Adrenal gland (tissue), 12 donors: Measurements from ENCODE around the gene CMTM1. TPM values are rescaled to one million over a fixed set of nuclear protein-coding genes. Genes with fewer than 3 reads are reported as not detected.

Source experiments
- DNase-seq, 7 donors: peaks; one replicate each; pipeline ENCODE4 v3.0.0-alpha.2; 2019 to 2020
- H3K27ac ChIP-seq, 5 donors: fragments of 200-600 bp; sonication (generic) in 4 of 5; 1 replicate in 3 of 5; 2 replicates in 2 of 5; pipeline versions ENCODE4 v1.5.1 to v1.8.0; 2016 to 2020; ENCODE audit warnings: mild to moderate bottlenecking in 1 of 5
- H3K27me3 ChIP-seq: fragments of 200-600 bp; 2 replicates; pipeline ENCODE4 v1.8.0; 2021
- H3K36me3 ChIP-seq, 2 donors: fragments of 200-600 bp; replicated peaks in 1 of 2; 1 replicate in 1 of 2; 2 replicates in 1 of 2; pipeline versions ENCODE4 v1.5.1 to v1.8.0; 2018 to 2022
- H3K4me1 ChIP-seq, 2 donors: fragments of 200-600 bp; replicated peaks in 1 of 2; 1 replicate in 1 of 2; 2 replicates in 1 of 2; pipeline versions ENCODE4 v1.5.1 to v1.8.0; 2018 to 2021
- H3K4me3 ChIP-seq, 4 donors: fragments of 200-600 bp; sonication (generic) in 3 of 4; one replicate each; pipeline ENCODE4 v1.5.1; 2016 to 2018
- H3K9me3 ChIP-seq, 3 donors: fragments of 200-600 bp; sonication (generic) in 1 of 3; replicated peaks in 1 of 3; 1 replicate in 2 of 3; 2 replicates in 1 of 3; pipeline versions ENCODE4 v1.5.1 to v1.8.0; 2016 to 2021
- POLR2A ChIP-seq, 2 donors: fragments of 450-650 bp; IDR thresholded peaks; one replicate each; pipeline ENCODE4 v1.6.1; 2017; ENCODE audit warnings: antibody characterized with exemption in 2 of 2, mild to moderate bottlenecking in 2 of 2, moderate library complexity in 1 of 2
- WGBS, 4 donors: extraction: QIAGEN DNeasy Blood & Tissue Kit in 2 of 4; methylation state at CpG; one replicate each; pipeline versions ENCODE4 v1.1.5 to v1.1.7; 2013 to 2017; 5-methylcytosine and 5-hydroxymethylcytosine counted together
- intact Hi-C, 2 donors: fragments of 100-400 bp; cut with DNase I; formaldehyde crosslinking; loops; one replicate each; pipeline versions ENCODE4 v1.14.1 to v1.15.0; 2022 to 2023
- polyA plus RNA-seq, 3 donors: library from polyadenylated mRNA; stranded (reverse); fragments of 200-250 nt in 2 of 3; fragments of 350-450 nt in 1 of 3; fragmentation: Illumina TruSeq in 1 of 3; extraction: RNeasy Lipid Tissue Mini Kit (QIAGEN cat#74804) in 1 of 3; gene quantifications; one replicate each; pipeline ENCODE4 v1.2.3, GENCODE V29; 2013 to 2014
- total RNA-seq, 9 donors: library from RNA; depleted of rRNA in 4 of 9; stranded (reverse); fragments of >200 nt in 4 of 9; fragments of 120-200 nt in 1 of 9; fragmentation: NEBNext Ultra II Directional in 1 of 9; extraction: Animal tissue kit (Norgen Biotek cat#: 25700) in 1 of 9; gene quantifications; one replicate each; pipeline versions ENCODE4 v1.1.0 to v1.2.4, GENCODE V29; 2013 to 2023
- TF ChIP-seq, protein P1 (sequence below), 6 experiments: fragments of 450-650 bp in 4 of 6; fragments of 200-600 bp in 2 of 6; sonication (generic) in 1 of 6; IDR thresholded peaks; 1 replicate in 5 of 6; 2 replicates in 1 of 6; pipeline versions ENCODE4 v1.5.1 to v1.8.0; 2016 to 2021; ENCODE audit warnings: antibody characterized with exemption in 6 of 6, mild to moderate bottlenecking in 2 of 6, moderate library complexity in 1 of 6
- donor health status: healthy with polysubstance abuse.
- donor health status: Bipolar disorder and iron deficiency.
- donor health status: DM: yes; HTN: yes; CAD: no.
- donor health status: DM: no; HTN: no; CAD: no.
- donor health status: DM: no; HTN: no; CAD: no.
- donor health status: DM: yes; HTN: yes; CAD: no.

The CMTM1 gene
- total and polyA plus RNA-seq, 12 donors, result 0.34 to 9.1 (median 2.7) TPM; not detected in 1

- DNase-seq, result peak; percentile 45 to 84 (median 59)
- Histone ChIP-seq H3K27me3 (no peaks in the 10 kb centered on the region), H3K9me3 (no peaks in the 10 kb centered on the region), H3K4me1 (peaks cover 25 to 50% of the 10 kb centered on the region in 2 donors), H3K27ac (peak within 1 kb of the TSS; percentile 45 to 96 (median 92)), H3K36me3 (no peaks in the 10 kb centered on the region), H3K4me3 (peak within 1 kb of the TSS; percentile 56 to 90 (median 70))
- 0 to 24% (median 3%) methylated on average over 7 to 80 of the region's 80 CpGs for WGBS, 4 donors
- intact Hi-C loops, result loop anchor here in 1 of 2 donors (5.0 kb wide), 1 partner anchor 53 kb away; the partner anchor contains the start of gene CMTM3
- TF ChIP-seq, protein P1, sequence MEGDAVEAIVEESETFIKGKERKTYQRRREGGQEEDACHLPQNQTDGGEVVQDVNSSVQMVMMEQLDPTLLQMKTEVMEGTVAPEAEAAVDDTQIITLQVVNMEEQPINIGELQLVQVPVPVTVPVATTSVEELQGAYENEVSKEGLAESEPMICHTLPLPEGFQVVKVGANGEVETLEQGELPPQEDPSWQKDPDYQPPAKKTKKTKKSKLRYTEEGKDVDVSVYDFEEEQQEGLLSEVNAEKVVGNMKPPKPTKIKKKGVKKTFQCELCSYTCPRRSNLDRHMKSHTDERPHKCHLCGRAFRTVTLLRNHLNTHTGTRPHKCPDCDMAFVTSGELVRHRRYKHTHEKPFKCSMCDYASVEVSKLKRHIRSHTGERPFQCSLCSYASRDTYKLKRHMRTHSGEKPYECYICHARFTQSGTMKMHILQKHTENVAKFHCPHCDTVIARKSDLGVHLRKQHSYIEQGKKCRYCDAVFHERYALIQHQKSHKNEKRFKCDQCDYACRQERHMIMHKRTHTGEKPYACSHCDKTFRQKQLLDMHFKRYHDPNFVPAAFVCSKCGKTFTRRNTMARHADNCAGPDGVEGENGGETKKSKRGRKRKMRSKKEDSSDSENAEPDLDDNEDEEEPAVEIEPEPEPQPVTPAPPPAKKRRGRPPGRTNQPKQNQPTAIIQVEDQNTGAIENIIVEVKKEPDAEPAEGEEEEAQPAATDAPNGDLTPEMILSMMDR (IDR thresholded peaks at IDR 0.05), result peak in 2 of 6 experiments; percentile 22 to 23
- peak; percentile 67 to 87 for TF ChIP-seq POLR2A (IDR thresholded peaks at IDR 0.05)
Measured at GRCh38 chr16:66549284-66550131, 16.7 kb upstream of the CMTM1 start, which contains the start of gene TK2. TK2 (minus strand) TSS chr16:66550122; CDS start chr16:66550061, 61 bp downstream.

DNA sequence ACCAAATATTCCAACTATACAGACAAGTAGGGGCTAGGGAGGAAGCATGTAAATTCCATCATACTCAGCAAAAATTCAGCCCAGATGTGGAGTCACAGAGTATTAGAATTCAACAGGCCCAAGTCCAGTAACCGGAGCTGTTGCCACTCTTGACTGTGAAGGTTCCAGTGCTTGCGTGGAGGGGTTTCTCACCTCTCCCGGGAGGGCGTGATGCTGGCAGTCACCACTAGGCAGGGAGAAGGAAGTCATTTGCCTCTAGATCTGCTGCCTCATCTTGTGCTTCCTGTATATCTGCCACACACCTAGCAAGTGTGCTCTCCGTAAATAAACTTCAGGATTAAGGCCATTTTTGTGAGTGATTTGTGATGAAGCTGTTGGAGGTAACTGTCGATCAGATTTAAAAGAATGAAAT lies 14.9 kb upstream of the CMTM1 start:
- TF ChIP-seq, protein P1 (IDR thresholded peaks at IDR 0.05), result peak in 4 of 6 experiments; percentile 17 to 38 (median 28)
- no peak for TF ChIP-seq POLR2A (IDR thresholded peaks at IDR 0.05)
- intact Hi-C loops, result loop anchor here in 1 of 2 donors (5.0 kb wide), 1 partner anchor 51 kb away; the partner anchor contains the start of gene CMTM3
- H3K9me3 ChIP-seq, result no peaks in the 10 kb centered on the region
- no peaks in the 10 kb centered on the region for H3K27me3 ChIP-seq
- H3K36me3 ChIP-seq, result no peaks in the 10 kb centered on the region
- no peak overlapping the region for H3K4me3 ChIP-seq
- peaks cover 25 to 51% of the 10 kb centered on the region in 2 donors for H3K4me1 ChIP-seq
- 51 to 60% (median 55%) methylated on average over 6 of the region's 6 CpGs for WGBS, 4 donors
- peak overlapping the region in 2 of 5 donors; percentile 94 to 96 for H3K27ac ChIP-seq
- DNase-seq, result peak in 3 of 7 donors; percentile 19 to 61 (median 27)

GRCh38 chr16:66551788-66552285 lies 14.4 kb upstream of the CMTM1 start:
- intact Hi-C loops, result loop anchor here in 1 of 2 donors (5.0 kb wide), 1 partner anchor 50 kb away; the partner anchor contains the start of gene CMTM3
- Histone ChIP-seq H3K4me1 (peaks cover 25 to 51% of the 10 kb centered on the region in 2 donors), H3K27ac (peak overlapping the region; percentile 65 to 96 (median 91)), H3K27me3 (no peaks in the 10 kb centered on the region), H3K9me3 (no peaks in the 10 kb centered on the region), H3K36me3 (no peaks in the 10 kb centered on the region), H3K4me3 (peak overlapping the region; percentile 9 to 83 (median 71))
- 35 to 45% (median 43%) methylated on average over 7 to 8 of the region's 8 CpGs for WGBS, 4 donors
- no peak for DNase-seq
- TF ChIP-seq, protein P1 (IDR thresholded peaks at IDR 0.05), result no peak
- TF ChIP-seq POLR2A (IDR thresholded peaks at IDR 0.05), result no peak
